HG02623 (cell line): ENCODE data around the gene SLC25A36.

Experiments used
- ATAC-seq: cut with Tn5 transposase; IDR thresholded peaks from one replicate; pipeline ENCODE4 v1.9.1; 2021; ENCODE audit warnings: moderate library complexity; ENCODE audit not compliant: unreplicated experiment

The SLC25A36 gene, protein sequence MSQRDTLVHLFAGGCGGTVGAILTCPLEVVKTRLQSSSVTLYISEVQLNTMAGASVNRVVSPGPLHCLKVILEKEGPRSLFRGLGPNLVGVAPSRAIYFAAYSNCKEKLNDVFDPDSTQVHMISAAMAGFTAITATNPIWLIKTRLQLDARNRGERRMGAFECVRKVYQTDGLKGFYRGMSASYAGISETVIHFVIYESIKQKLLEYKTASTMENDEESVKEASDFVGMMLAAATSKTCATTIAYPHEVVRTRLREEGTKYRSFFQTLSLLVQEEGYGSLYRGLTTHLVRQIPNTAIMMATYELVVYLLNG

DNA sequence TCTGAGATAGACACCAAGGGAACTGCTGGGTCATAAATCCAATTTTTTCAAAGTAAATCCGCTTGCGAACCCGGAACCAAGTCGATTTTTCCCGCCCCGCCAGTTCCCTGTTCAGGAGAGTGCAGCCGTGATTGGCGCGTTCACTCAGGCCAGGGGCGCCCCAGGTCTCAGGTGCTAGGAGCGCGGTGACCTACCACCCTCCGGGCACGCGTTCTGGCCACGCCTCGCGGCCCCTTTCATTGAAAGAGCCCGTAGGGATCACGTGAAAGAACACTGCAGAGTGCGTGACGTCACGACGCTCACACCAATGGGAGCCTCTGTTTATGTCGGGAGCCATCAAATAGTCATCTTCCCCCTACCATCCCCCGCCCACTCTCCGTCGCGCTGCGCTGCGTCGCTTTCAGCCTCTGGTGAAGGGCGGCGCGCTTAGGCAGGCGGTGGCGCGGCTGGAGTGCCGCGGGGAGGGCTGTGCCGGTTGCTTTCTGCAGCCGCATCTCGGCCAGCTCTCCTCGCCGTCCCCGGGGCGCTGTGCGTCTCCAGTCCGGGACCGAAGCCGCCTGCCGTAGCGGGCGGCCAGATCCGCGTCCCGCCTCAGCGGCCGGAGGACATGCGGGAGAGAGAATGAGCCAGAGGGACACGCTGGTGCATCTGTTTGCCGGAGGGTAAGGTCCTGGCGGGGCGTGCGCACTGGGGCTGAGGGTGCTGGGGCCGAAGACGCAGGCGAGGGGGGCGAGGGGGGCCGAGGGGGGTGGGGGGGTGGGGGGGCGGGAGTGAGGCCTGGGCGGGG, at the start of gene SLC25A36:
Gene SLC25A36, plus strand, starts transcription at position 403 of the 787 bp plus-strand sequence. Its CDS starts 219 bp downstream, at position 622.
- ATAC-seq, result peak; percentile 95

DNA sequence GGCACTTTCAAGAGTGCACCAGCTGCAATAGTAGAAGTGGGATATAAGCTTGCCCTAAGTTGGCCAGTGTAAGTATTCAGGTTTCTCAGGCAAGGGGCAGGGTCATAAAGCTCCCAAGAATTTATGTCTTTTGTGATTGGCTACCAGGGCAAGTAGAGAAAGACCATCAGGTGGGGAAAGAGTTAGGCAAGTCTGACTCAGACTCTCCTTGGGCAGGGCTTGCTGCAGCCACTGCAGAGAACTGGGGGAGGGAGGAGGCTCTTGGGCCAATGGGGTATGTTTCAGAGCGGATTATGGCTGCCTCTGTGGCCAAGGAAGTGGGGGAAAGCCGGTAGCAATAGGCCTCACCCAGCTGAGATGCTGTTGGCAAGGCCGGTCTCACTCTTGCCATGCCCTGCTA, 44.6 kb upstream of the SLC25A36 start:
- ATAC-seq, result no peak

GRCh38 chr3:140898340-140899180, 43.1 kb upstream of the SLC25A36 start:
- no peak for ATAC-seq

- no peak for ATAC-seq
These were observed 42.3 kb upstream of the SLC25A36 start for GRCh38 chr3:140899363-140899762.

DNA sequence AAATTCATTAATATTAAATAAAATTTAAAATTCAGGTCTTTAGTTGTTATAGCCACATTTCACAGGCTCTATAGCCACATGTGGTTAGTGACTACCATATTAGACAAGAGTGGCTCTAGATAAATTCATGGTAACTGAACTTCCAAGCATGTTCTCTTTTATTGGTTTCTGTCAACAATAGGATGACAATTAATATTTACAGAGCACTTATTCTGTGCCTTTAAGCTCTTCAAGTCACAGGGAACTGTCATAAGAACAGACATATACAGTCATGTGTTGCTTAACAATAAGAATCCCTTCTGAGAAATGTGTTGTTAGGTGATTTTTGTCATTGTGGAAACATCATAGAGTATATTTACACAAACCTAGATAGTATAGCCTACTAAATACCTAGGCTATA, 38.8 kb upstream of the SLC25A36 start:
- ATAC-seq, result no peak

- ATAC-seq, result no peak
These were observed 38.4 kb upstream of the SLC25A36 start for GRCh38 chr3:140903196-140903595.

DNA sequence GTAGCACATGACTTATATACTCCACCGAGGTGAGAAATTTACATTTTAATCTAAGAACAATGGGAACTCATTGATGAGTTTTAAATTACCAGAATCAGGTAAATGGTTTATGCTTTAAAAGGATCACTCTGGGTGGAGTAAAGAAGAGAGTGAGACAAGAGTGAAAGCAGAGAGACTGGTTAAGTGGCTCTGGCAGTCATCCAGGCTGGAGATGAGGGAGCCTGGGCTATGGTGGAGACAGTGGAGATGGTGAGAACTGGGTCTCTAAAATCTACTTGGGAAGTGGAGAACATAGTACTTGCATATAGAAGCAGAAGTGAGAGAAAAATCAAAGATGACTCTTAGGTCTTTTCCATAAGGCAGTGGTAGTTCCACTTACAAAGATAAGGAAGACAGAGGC, 37.1 kb upstream of the SLC25A36 start:
- no peak for ATAC-seq

GRCh38 chr3:140905559-140905958, 36.1 kb upstream of the SLC25A36 start:
- ATAC-seq, result no peak

GRCh38 chr3:140906785-140907184, 34.9 kb upstream of the SLC25A36 start:
- ATAC-seq, result no peak

DNA sequence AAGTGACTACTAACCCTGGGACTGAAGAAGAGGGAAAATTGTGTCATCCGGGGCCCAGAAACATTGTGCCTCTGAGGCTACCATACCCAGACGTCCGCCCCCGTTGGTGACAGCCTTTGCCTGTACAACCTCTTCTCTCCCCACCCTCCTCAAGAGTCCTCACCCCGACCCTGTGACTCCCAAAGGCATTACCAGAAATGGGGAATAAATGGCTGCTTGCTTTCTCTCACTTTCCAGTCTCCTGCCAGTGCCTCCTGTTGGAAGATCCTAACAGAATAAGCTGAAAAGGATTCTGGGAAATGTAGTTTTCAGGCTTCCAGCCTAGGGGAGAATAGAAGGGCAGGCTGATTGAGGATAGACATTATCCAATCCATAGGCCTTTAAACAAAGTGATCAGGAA, 30.8 kb upstream of the SLC25A36 start:
- ATAC-seq, result no peak

DNA sequence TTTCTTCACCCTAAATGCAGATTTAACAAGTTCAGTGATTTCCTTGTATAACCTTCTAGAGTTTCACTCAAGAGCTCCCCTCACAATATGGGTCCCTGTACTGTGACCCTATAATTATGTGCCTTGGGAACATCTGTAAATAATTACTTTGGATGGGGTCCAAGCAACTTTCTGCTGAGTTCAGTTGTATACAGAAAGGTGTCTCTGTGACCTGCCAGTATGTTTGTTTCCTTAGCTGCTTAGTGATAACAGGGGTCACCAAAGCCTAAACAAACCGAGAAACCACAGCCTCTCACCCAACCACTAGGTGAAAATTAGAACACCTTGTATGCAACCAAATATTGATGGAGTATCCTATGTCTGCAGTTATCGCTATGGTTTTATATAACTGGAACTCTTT, 29.8 kb upstream of the SLC25A36 start:
- no peak for ATAC-seq

DNA sequence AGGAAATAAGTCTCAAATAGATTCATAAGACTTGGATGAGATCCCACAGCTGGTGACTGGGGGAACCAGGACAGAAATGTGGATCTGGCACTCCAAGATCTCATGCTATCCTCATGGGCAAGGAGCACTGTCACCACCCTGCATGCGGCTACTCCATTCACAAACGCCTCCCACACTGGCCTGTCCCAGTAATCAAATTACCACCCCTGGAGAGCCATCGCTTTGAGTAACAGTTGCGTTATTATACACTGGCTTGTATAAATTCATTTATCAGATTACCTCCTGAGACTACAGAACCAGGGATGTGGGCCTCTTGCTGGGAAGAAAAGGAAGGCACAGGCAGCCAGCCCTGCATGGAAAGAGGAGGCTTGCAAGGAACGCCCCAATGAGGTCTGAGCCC, 27.9 kb upstream of the SLC25A36 start:
- ATAC-seq, result no peak

DNA sequence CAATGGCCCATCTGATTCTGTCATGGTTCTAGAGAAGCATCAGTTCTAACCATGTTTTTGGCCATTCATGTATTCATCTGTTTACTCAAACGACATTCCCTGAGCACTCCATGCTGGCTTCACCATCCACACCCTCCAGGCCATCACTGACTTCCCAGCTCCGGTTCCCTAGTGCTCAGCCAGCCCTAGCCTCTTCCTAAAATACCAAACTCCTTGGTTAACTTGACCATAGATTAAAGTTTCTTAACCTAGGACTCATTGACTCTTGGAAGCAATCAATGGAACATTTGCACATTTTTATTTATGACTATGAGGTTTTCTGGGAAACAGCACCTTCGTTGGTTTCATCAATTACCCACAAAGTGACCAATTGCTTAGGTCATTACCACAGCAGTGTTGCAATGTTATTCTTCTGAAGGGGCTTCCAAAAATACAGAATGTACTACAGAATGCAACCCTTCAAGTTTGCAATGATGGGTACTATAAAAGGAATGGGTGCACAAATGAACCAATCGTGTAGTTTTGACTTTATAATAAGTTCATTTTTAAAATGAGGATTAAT, 27.2 kb upstream of the SLC25A36 start:
- ATAC-seq, result no peak

GRCh38 chr3:140916603-140917002, 25.0 kb upstream of the SLC25A36 start:
- no peak for ATAC-seq

DNA sequence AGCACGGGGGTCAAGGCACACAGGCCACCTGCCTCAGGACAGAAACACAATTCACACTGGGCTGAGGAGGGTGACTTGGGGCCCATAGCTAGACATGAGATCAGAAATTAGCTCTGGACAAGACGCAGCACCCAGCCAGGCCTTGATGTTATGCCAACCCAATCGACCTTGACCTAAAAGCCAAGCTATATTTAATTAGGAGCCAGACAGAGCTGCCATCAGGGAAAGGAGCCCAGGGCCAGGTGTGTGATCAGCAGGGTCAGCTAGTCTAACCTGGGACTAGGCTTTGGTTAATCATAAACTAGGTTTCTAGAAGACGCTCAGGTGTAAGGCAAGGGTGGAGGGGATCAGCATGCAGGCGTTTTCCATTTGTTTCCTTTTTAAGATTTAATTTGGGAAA, 23.9 kb upstream of the SLC25A36 start:
- ATAC-seq, result no peak

DNA sequence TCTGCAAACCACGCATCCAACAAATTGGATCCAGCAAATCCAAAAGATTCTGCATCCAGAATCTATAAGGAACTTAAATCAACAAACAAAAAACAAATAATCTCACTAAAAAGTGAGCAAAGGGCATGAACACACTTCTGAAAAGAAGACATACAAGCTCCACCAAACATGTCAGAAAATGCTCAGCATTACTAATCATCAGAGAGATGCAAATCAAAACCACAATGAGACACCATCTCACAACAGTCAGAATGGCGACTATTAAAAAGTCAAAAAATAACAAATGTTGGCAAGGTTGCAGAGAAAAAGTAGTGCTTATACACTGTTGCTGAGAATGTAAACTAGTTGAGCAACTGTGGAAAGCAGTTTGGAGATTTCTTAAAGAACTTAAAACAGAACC, 21.6 kb upstream of the SLC25A36 start:
- no peak for ATAC-seq

DNA sequence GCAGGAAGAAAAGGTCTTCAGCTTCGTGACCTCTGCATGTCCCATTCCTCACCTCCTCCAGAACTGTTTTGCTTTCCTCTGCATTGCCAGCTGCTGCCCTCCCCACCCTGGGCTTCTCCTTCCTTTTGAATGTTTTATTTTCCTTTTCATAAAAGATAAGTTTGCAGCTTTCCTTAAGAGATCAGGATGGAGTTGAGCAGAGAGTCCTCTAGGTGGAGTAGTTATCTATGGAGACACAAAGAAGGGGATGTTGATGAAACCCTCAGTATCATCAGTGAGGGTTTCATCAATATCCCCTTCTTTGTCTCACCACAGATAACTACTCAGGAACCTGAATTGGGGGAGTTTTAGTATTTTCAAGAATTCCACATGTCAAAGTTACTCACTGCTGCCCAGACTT, 19.0 kb upstream of the SLC25A36 start:
- no peak for ATAC-seq

DNA sequence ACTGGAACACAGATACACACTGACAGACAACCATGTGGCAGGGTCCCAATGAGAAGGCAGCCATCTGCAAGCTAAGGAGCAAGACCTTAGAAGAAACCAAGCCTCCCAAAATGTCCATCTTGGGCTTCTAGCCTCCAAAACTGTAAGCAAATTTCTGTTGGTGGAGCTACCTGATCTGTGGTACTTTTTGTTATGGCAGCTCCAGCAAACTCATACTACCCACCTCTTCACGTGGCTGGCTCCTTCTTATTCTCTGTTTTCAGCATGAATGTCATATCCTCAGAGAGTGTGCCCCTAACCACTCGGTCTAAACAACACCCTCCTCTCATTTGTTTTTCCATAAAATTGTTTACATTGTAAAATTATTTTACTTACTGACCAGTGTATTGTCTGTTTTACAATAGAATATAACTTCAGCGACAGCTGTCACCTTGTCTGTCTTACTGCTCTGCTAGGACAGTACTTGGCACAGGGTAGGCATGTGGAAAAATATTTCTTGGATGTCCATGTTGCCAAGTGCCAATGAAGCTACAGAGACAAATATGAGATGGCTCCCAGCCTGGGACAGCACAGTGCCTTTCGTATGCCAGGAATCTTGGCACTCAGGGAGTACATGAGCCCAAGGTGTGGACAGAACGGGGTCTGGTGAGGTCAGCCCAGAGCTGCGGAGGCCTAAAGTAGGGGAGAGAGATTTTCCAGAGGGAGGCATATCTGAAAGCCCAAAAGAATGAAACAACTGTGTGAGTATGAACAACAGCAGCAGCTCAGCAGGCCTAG, 17.4 kb upstream of the SLC25A36 start:
- ATAC-seq, result no peak

DNA sequence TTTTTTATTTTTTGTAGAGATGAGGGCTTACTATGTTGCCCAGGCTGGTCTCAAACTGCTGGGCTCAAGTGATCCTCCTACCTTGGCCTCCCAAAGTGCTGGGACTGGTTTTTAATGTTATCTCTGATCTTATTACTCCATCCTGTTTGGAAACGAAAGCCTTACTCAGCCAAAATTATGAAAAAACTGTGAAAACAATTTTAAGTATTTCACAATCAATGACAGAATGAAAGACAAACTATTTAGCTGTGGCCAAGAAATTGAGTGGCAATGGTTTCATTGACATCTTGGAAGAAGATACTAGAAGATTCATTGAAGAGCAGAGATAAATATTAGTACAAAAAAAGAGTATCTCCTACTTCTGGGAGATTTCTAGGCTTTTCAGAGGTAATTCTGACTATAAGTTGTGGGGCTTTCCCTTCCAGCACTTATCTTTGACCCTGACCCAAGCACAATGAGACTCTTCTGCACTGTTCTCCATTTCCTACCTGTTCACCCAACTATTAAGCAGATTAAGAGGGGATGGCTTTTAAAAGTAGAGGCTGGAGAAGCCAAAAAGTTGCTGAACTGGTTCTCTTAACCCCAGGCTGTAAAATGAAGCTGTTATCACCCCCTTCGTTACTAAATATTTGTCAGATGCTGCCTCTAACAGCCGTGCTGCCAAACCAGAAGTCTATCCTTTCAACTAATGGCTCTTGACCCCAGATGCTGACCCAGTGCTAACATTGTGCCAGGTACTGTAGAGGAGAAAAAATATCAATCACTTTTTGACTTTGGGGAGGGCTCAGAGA, 14.2 kb upstream of the SLC25A36 start:
- ATAC-seq, result no peak

GRCh38 chr3:140929446-140929845, 12.2 kb upstream of the SLC25A36 start:
- no peak for ATAC-seq
